NCI-H1092 (cell line): Measurements from ENCODE around the gene RIPOR3.
"Not testable (repeated sequence)": the region's sequence is repeated elsewhere in the genome, so short reads cannot be mapped to it uniquely, and the experiment has no call there.

Experiments
- DNase-seq: peaks from one replicate; lab custom pipeline; 2025; lab: John Stamatoyannopoulos, UW

RIPOR3 gene

GRCh38 chr20:50724851-50725723, 33.7 kb upstream of the RIPOR3 start:
- DNase-seq, result no peak

DNA sequence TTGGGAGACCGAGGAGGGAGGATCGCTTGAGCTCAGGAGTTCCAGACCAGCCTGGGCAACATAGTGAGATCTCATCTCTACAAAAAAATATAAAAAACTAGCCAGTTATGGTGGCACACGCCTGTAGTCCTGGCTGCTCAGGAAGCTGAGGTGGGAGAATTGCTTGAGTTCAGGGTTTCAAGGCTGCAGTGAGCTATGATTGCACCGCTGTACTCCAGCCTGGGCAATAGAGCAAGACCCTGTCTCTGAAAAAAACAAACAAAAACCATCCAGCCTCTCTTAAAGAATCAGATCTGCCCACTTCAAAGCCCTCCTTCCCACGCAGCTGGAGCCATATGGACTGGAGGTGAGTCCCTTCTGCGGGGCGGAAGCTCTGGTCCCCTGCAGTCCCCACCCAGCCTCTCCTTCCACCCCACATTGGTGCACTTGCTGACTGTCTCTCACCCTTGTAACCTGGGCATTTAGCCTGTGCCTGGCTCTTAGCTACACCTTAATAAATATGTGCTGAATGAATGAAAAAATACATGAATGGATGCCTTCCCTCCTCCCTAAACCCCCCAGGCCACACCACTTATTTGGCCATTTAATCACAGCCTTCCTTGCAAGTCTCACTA, 32.9 kb upstream of the RIPOR3 start:
- DNase-seq, result no peak

GRCh38 chr20:50723672-50724071, 32.3 kb upstream of the RIPOR3 start:
- DNase-seq, result no peak

DNA sequence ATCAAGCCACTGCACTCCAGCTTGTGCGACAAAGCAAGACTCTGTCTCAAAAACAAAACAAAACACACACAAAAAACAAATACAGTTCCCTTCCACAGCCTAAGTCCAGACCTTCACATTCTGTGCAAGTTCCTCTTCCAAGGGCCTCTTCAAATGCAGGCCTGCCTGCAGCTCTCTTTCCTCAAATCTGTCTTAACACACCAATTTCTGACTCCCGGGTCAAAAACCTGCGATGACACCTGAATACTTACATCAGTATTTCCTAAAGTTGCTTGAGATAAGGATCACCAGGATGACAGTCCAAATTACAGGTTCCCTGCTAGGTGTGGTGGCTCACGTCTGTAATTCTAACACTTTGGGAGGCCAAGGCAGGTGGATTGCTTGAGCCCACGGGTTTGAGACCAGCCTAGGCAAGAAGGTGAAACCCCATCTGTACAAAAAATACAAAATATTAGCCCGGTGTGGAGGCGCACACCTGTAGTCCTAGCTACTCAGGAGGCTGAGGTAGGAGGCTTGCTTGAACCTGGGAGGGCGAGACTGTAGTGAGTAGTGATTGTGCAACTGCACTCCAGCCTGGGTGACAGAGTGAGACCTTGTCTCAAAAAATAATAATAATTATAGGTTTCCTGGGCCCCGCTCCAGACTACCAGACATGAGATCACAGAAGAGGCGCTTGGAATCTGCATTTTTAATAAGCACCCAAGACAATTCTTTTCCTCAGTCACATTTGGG, 31.2 kb upstream of the RIPOR3 start:
- DNase-seq, result no peak

DNA sequence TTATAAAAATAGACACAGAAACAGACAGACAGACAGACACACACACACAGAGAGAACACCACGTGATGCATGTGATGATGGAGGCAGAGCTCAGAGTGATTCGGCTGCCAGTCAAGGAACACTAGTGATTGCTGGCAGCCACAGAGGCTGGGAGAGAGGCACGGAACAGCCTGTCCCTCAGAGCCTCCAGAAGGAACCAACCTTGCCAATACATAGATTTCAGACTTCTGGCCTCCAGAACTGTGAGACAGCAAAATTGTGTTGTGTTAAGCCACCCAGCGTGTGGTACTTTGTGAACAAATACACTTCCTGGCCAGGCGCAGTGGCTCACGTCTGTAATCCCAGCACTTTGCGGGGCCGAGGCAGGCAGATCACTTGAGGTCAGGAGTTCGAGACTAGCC, 30.5 kb upstream of the RIPOR3 start:
- no peak for DNase-seq

DNA sequence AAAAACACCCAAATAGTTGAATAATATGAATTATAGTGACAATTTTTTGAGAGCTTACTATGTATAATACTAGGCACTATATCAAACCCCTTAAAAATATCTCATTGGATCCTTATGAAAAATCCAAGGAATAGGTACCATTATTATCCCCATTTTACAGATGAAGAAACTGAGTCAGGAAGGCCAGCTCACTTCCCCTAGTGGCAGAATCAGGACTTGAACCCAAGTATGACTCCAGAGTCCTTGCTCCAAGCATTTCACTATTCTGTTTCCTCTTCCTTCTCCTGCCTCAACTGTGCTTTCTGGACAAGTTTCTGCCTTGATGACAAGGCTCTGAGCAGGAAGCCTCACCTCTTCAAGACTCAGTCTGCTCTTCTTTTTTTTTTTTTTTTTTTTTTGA, 29.2 kb upstream of the RIPOR3 start:
- DNase-seq, result no peak

DNA sequence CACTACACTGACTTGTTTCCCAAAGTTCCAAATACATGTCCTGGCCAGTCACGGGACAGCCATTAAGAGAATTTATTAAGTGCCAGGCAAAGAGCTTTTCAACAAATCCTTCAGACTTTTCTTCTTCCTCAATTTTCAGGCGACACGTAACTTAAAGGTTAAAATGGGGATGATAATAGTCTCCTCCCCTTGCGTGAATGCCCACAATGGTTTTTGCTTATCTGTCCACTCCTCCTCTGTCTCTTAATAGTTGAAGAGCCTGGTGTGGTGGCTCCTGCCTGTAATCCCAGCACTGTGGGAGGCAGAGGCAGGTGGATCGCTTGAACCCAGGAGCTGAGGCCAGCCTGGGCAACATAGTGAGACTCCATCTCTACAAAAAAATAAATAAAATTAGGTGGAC, 28.7 kb upstream of the RIPOR3 start:
- no peak for DNase-seq

GRCh38 chr20:50719328-50719727, 28.0 kb upstream of the RIPOR3 start:
- DNase-seq, result no peak

GRCh38 chr20:50717974-50718761, 26.8 kb upstream of the RIPOR3 start:
- no peak for DNase-seq

GRCh38 chr20:50717312-50717711, 26.0 kb upstream of the RIPOR3 start:
- DNase-seq, result no peak

GRCh38 chr20:50716518-50716917, 25.2 kb upstream of the RIPOR3 start:
- no peak for DNase-seq

DNA sequence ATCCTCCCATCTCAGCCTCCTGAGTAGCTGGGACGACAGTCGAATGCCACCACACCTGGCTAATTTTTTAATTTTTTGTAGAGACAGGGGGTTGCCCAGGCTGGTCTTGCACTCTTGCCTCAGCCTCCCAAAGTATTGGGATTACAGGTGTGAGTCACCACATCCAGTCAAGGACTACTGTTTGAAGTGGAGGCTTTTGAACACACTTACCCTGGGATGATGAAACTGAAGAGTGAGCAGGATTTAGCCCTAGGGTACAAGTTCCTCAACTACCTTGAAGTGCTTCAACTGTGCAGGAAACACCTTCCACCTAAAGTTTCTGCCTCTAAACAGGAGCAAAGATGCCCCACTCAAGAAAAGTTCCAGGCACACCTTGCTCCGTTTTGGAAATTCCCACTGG, 24.4 kb upstream of the RIPOR3 start:
- no peak for DNase-seq

DNA sequence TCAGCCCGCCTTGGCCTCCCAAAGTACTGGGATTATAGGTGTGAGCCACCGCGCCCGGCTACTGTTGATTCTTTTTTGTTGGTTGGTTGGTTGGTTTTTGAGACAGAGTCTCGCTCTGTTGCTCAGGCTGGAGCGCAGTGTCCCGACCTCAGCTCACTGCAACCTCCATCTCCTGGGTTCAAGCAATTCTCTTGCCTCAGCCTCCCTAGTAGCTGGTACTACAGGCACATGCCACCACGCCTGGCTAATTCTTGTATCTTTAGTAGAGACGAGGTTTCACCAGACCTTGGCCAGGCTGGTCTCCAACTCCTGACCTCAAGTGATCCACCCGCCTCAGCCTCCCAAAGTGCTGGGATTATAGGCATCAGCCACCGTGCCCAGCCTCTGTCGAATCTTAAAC, 23.1 kb upstream of the RIPOR3 start:
- not testable (repeated sequence) for DNase-seq

GRCh38 chr20:50713657-50714101, 22.3 kb upstream of the RIPOR3 start:
- DNase-seq, result no peak

GRCh38 chr20:50712771-50713656, 21.7 kb upstream of the RIPOR3 start:
- no peak for DNase-seq

GRCh38 chr20:50711113-50711825, 19.9 kb upstream of the RIPOR3 start:
- DNase-seq, result no peak

DNA sequence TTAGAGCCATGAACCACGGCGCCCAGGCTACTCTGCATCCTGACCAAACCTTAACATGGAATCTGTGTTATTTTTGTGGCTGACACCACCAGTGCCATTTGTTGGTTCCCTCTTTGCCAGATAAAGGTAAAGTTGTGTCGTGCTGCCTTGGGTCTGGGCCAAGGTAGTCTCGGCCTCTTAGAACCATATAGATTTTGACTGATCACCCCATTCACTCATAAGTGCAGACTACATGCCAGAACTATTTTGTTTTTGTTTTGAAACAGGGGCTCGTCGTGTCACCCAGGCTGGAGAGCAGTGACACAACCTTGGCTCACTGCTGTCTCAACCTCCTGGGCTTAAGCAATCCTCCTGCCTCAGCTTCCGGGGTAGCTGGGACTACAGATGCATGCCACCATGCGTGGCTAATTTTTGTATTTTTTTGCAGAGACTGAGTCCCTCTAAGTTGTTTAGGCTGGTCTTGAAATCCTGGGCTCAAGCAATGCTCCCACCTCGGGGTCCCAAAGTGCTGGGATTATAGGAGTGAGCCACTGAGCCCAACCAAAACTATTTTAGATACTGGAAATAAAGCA, 19.2 kb upstream of the RIPOR3 start:
- no peak for DNase-seq

- no peak for DNase-seq
Measured at GRCh38 chr20:50709636-50709973, 18.3 kb upstream of the RIPOR3 start.

GRCh38 chr20:50708845-50709635, 17.7 kb upstream of the RIPOR3 start:
- no peak for DNase-seq
